RKO (cell line): ENCODE data around the gene PAPSS2.
A peak's percentile ranks its signal among the peaks of the same experiment; 100 is the strongest.
"Not testable (repeated sequence)": the region's sequence is repeated elsewhere in the genome, so short reads cannot be mapped to it uniquely, and the experiment has no call there.

ENCODE experiments used
- DNase-seq: peaks from one replicate; pipeline ENCODE4 v3.0.0-alpha.2; 2016; ENCODE audit warnings: low spot score

Gene PAPSS2

GRCh38 chr10:87659571-87660483 is at the start of gene PAPSS2:
PAPSS2 (plus strand) TSS chr10:87659878; CDS start chr10:87659982, 104 bp downstream.
- peak; percentile 54 for DNase-seq

GRCh38 chr10:87611341-87611740 is 48.3 kb upstream of the PAPSS2 start:
- DNase-seq, result not testable (repeated sequence)

- DNase-seq, result no peak
Measured at GRCh38 chr10:87612115-87612514, 47.6 kb upstream of the PAPSS2 start.

- no peak for DNase-seq
Measured at GRCh38 chr10:87613751-87614150, 45.9 kb upstream of the PAPSS2 start.

GRCh38 chr10:87615856-87616255 is 43.8 kb upstream of the PAPSS2 start:
- no peak for DNase-seq

GRCh38 chr10:87617503-87617902 is 42.2 kb upstream of the PAPSS2 start:
- DNase-seq, result no peak

- DNase-seq, result no peak
Measured at GRCh38 chr10:87618566-87619423, 40.9 kb upstream of the PAPSS2 start.

GRCh38 chr10:87619705-87620104 is 40.0 kb upstream of the PAPSS2 start:
- no peak for DNase-seq

- not testable (repeated sequence) for DNase-seq
Measured at GRCh38 chr10:87621440-87621839, 38.2 kb upstream of the PAPSS2 start.

- no peak for DNase-seq
Measured at GRCh38 chr10:87622314-87623004, 37.2 kb upstream of the PAPSS2 start.

- no peak for DNase-seq
Measured at GRCh38 chr10:87623191-87623590, 36.5 kb upstream of the PAPSS2 start.

GRCh38 chr10:87625661-87626060 is 34.0 kb upstream of the PAPSS2 start:
- no peak for DNase-seq

GRCh38 chr10:87626422-87626892 is 33.2 kb upstream of the PAPSS2 start:
- no peak for DNase-seq

GRCh38 chr10:87630171-87630570 is 29.5 kb upstream of the PAPSS2 start:
- DNase-seq, result no peak

GRCh38 chr10:87632454-87632853 is 27.2 kb upstream of the PAPSS2 start:
- DNase-seq, result peak; percentile 18

GRCh38 chr10:87634311-87634710 is 25.4 kb upstream of the PAPSS2 start:
- peak; percentile 16 for DNase-seq

- peak; percentile 91 for DNase-seq
Measured at GRCh38 chr10:87635498-87636312, 24.0 kb upstream of the PAPSS2 start.

GRCh38 chr10:87636313-87636915 is 23.3 kb upstream of the PAPSS2 start:
- no peak for DNase-seq

- DNase-seq, result no peak
Measured at GRCh38 chr10:87639493-87639892, 20.2 kb upstream of the PAPSS2 start.

GRCh38 chr10:87640043-87640442 is 19.6 kb upstream of the PAPSS2 start:
- DNase-seq, result no peak

GRCh38 chr10:87642486-87642885 is 17.2 kb upstream of the PAPSS2 start:
- DNase-seq, result no peak
